HG03103 (cell line): ENCODE data around the gene NCSTN.
"Not testable (repeated sequence)": the region's sequence is repeated elsewhere in the genome, so short reads cannot be mapped to it uniquely, and the experiment has no call there.

Experiments
- ATAC-seq: cut with Tn5 transposase; IDR thresholded peaks from one replicate; pipeline ENCODE4 v1.9.1; 2021; ENCODE audit warnings: low read depth; ENCODE audit not compliant: unreplicated experiment

The NCSTN gene

DNA sequence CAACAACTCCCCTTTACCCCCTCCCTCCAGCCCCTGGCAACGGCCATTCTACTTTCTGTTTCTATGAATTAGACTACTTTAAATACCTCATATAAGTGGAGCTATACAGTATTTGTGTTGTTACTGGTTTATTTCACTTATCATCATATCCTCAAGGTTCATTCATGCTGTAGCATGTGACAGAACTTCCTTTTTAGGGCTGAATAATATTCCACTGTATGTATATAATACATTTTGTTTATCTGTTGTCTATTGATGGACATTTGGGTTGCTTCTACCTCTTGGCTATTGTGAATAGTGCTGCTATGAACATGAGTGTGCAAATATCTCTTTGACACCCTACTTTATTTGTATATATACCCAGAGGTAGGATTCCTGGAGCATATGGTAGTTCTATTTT, 25.9 kb downstream of the NCSTN start:
- no peak for ATAC-seq

- no peak for ATAC-seq
Observed at GRCh38 chr1:160370561-160371345, 27.6 kb downstream of the NCSTN start.

DNA sequence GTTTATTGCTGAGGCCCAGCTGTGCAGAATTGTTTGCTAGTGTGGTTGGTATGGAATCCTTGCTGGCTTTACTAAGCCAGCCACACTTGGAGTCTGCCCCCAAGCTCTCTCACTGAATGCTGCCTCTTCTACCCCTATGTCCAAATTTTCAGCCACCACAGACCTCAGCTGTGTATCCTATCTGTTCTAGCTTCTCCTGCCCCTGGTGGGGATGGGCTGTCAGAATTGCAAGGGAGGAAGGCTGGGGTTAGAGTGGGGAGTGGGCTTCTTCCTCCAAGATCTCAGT, 28.1 kb downstream of the NCSTN start:
- no peak for ATAC-seq

- ATAC-seq = no peak
Observed at GRCh38 chr1:160371756-160372155, 28.6 kb downstream of the NCSTN start.

- no peak for ATAC-seq
Observed at GRCh38 chr1:160373696-160374095, 30.5 kb downstream of the NCSTN start.

- ATAC-seq = no peak
Observed at GRCh38 chr1:160374306-160375110, 31.3 kb downstream of the NCSTN start.

GRCh38 chr1:160375788-160376524, 32.8 kb downstream of the NCSTN start:
- no peak for ATAC-seq

DNA sequence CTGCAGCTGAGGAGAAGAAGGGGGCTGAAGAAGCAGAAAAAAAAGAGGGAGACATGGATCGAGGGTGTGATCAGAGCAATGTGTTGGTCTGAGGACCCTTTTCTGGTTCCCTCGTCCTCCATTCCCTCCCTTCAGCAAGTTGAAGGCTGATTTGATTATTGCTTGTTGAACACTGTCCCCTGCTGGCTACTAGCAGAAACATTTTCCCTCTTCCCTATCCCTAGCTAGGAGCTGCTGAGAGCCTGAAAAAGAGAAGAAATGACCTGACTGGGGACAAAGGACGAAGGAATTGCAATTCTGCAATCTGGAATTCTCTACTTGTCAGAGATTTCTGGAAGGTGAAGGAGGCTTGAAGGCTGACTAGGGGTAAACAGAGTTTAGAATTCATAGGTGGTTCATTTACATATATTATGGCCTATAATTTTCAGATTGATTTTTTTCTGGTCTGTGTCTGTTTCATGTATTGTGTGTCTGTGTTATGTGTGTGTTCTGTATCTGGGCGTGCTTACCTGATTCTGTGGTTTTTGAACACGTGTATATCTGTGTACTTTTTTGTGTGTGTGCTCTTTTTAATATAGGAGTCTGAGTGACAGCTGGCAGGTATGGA, 33.4 kb downstream of the NCSTN start:
- no peak for ATAC-seq

DNA sequence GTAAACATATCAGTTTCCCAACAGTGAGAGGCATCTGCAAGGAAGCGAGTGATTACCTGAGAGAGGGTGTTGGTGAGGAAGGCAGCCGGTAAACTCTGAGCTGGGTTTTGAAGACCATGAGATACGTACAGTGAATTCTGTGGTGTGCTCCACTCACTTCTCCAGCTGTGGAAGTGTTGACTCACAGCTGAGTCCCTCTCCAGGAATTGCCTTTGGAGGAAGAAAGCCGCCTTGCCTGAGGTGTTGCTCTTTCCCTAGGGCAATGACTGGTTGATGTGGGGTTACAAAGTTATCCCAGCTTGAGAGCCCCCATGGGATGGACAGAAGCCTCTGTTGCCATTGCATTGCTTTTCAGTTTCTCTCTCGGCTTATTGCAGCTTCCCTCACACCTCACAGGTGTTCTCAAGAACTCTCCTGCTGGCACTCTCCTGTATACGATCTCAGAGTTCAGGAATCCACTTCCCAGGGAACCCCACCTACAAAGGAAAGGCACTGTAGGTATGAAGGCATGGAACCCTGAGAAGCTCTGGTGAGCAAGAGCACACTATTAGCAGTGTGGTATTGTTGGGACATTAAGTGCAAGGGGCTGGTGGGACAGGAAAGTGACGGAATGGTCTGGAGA, 34.5 kb downstream of the NCSTN start:
- ATAC-seq = no peak

DNA sequence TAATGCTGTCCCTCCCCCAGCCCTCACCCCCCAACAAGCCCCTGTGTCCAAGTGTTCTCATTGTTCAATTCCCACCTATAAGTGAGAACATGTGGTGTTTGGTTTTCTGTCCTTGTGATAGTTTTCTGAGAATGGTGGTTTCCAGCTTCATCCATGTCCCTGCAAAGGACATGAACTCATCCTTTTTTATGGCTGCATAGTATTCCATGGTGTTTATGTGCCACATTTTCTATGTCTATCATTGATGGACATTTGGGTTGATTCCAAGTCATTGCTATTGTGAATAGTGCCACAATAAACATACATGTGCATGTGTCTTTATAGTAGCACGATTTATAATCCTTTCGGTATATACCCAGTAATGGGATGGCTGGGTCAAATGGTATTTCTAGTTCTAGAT, 41.6 kb downstream of the NCSTN start:
- ATAC-seq = not testable (repeated sequence)

- not testable (repeated sequence) for ATAC-seq
Observed at GRCh38 chr1:160388406-160388805, 45.2 kb downstream of the NCSTN start.

DNA sequence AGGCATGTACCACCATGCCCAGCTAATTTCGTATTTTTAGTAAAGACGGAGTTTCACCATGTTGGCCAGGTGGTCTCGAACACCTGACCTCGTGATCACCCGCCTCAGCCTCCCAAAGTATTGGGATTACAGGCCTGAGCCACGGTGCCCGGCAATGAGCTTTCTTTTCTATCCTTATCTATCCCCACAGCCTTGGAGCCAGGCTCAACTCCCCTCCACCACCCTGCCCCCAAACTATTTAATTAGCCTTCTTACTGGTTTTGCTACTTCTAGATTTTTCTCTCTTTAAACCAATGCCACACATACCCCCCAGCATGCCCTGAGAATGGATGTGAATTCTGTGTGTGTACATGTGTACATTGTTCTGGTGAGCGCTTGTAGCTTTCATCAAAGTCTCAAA, 51.5 kb downstream of the NCSTN start:
- no peak for ATAC-seq

- no peak for ATAC-seq
Observed at GRCh38 chr1:160397651-160398050, 54.5 kb downstream of the NCSTN start.

- ATAC-seq = no peak
Observed at GRCh38 chr1:160398823-160399222, 55.6 kb downstream of the NCSTN start.

DNA sequence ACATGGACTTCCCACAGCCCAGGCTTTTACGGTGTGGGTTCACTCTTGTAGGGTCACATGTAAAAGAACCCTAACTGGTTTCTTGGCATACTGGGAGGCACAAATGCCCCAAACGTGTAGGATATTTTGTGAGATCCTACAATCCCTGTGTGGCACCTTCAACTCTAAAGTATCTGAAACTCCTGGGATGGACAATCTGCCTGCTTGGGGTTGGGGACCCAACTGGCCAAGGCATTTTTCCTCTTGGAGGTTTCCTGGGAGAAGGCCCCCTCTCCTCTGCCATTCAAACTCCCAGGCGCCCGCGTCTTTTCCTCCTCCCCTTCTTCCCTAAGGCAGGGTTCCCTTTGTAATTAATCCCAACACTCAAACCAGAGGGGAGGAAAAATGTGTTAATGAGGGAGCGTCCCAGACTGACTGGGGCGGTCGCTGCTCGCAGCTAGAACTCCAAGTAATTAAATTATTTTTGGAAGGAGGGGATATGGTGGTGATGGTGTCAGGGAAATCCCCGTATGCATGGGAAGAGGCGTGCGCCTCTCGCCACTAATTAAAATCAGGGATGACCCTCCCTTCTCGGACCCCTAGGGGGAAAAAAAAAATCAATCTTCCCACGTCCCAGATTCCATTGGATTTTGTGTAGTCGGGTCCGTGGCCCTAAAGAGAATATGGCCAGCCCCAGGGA, 56.5 kb downstream of the NCSTN start:
- ATAC-seq = no peak

DNA sequence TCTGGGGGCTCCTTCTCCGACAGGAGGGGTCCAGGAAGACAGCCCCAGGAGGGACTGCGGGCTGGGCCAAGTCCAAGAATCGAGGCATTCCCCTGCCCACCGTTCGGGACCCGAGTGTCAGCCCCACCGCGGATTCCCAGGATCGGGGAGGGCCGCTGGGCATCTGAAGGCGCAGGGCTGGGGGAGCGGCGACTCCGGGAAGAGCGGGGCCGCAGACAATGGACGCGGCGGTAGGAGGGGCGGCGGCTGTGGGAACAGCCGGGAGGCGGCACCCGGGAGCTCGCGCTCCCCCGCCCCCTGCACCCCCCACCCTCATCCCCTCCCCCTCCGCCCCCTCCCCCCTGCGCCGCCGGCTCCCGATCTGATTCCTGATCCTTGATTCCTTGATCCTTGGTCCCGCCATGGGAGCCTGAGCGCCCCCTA, 57.1 kb downstream of the NCSTN start, which contains the start of gene VANGL2:
Gene VANGL2, plus strand, starts transcription at position 342 of the 423 bp plus-strand sequence. CDS start 15,274 bp downstream, outside the sequence.
- no peak for ATAC-seq

DNA sequence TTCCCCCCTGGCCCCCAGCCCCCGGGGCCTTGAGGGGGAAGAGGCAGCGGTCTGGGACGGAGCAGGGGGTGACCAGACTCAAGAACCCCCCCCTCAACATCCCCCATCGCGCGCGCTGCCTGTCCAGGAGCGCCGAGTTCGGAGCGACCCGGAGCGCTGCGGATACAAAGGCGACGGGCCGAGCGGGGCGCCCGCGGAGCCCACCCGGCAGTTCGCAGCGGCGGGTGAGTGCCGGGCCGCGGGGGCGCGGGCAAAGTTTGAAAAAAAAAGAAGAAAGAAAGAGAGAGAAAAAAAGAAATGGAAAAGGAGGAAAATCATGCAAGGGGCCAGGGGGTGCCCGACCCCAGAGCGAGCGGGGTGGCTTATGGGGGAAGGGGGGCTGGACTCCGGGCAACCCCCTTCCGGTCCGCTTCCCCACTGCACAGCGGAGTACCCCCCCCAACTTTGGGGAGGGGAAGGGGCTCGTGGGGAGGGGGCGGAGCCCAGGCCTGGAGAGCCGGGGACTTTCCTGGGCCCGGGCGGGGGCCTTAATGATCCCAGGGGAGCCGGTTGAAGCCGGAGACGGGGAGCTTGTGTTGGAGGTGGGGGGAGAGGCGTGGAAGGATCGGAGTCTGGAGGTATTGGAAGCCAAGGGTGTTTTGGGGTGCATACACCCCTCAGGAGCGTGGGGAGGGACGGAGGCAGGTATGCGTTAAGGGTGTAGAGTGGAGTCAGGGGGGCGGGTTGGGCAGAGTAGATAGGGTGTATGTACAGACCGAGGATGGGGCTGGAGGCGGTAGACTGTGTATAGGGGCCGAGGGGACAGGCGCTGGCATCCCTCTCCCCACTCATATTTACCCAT, 57.7 kb downstream of the NCSTN start:
- no peak for ATAC-seq

DNA sequence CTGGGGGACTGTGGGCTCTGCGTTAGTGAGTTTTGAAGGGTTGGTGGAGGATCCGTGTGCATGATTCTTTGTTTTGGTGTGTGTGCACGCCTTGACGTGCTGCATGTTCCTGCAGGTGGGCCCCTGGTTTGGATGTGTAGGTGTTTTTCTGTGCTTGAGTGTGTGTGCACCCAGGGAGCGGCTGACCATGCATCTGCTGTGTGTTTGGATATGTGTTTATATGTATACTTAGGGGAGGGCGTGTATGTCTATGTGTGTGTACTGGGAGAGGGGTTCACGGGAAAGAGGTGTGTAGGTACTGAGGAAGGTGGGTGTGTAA, 58.3 kb downstream of the NCSTN start:
- no peak for ATAC-seq
